Astrocyte of the cerebellum (primary cell): ENCODE measurements around the gene ORC3.

Source experiments
- DNase-seq: peaks from one replicate; pipeline ENCODE4 v3.0.0-alpha.2; 2011; ENCODE audit warnings: low read depth
- H3K4me3 ChIP-seq: 2 replicates; pipeline ENCODE4 v1.5.1; 2011; ENCODE audit warnings: mild to moderate bottlenecking, low read depth, low read length, moderate library complexity
- CTCF ChIP-seq: IDR thresholded peaks from 2 replicates; pipeline ENCODE4 v1.5.1; 2012; ENCODE audit warnings: low read length, low read depth, moderate library complexity, mild to moderate bottlenecking; ENCODE audit errors: missing control alignments
- in situ Hi-C: cut with HindIII; loops from 2 replicates; pipeline ENCODE4 v1.10.0; 2017; ENCODE audit warnings: low sequenced_read_pairs

ORC3 gene

GRCh38 chr6:87671555-87672029 is 81.7 kb downstream of the ORC3 start:
- no peak for DNase-seq
- in situ Hi-C loops: no loop called here
- no peak overlapping the region for H3K4me3 ChIP-seq
- TF ChIP-seq CTCF: no peak

GRCh38 chr6:87672641-87673040 is 82.7 kb downstream of the ORC3 start:
- in situ Hi-C loops: no loop called here
- H3K4me3 ChIP-seq: no peak overlapping the region
- TF ChIP-seq CTCF: no peak
- DNase-seq: no peak

GRCh38 chr6:87673237-87673636 is 83.3 kb downstream of the ORC3 start:
- TF ChIP-seq CTCF: no peak
- in situ Hi-C loops: no loop called here

GRCh38 chr6:87674290-87674689 is 84.4 kb downstream of the ORC3 start:
- no peak for TF ChIP-seq CTCF
- no peak for DNase-seq
- in situ Hi-C loops: no loop called here
- H3K4me3 ChIP-seq: no peak overlapping the region

More at GRCh38 chr6:87673237-87673636, 83.3 kb downstream of the ORC3 start:
- no peak for DNase-seq
- no peak overlapping the region for H3K4me3 ChIP-seq

GRCh38 chr6:87675004-87675681 is 85.2 kb downstream of the ORC3 start:
- in situ Hi-C loops: no loop called here
- no peak for DNase-seq
- H3K4me3 ChIP-seq: no peak overlapping the region
- no peak for TF ChIP-seq CTCF

- no peak overlapping the region for H3K4me3 ChIP-seq
- TF ChIP-seq CTCF: no peak
- no peak for DNase-seq
- in situ Hi-C loops: no loop called here
Measured at GRCh38 chr6:87682310-87682709, 92.4 kb downstream of the ORC3 start.
